EH (cell line): ENCODE data around the gene INSR.

Experiments used
- DNase-seq: peaks from one replicate; pipeline ENCODE4 v3.0.0-alpha.2; 2015; ENCODE audit warnings: low read depth

Gene INSR

DNA sequence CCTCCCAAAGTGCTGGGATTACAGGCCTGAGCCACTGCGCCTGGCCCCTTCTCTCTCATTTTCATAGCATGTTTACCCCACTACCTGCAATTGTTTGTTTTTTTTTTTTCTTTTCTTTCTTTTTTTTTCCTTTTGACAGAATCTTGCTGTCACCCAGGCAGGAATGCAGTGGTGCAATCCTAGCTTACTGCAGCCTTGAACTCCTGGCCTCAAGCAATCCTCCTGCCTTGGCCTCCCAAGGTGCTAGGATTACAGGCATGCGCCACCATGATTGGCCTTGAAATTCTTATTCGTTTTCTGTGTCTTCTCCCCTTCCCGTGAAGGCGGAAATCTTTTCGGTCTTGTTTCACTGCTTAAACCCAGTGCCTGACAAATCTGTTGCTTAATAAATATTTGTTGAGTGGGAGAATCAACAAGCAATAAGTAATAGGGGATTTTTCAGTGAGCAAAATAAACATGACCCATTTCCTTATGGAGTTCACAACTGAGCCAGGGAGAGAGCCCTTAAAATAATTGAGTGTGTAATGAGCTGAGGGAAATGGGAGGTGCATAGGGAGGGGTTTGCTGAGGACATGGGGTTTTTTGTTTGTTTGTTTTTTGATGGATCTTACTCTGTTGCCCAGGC, 1.8 kb upstream of the INSR start:
- DNase-seq = no peak

- DNase-seq = peak; percentile 51
These were observed 471 bp upstream of the INSR start for GRCh38 chr19:7294558-7295212.

GRCh38 chr19:7292950-7293761, 1.1 kb downstream of the INSR start:
- DNase-seq = no peak

DNA sequence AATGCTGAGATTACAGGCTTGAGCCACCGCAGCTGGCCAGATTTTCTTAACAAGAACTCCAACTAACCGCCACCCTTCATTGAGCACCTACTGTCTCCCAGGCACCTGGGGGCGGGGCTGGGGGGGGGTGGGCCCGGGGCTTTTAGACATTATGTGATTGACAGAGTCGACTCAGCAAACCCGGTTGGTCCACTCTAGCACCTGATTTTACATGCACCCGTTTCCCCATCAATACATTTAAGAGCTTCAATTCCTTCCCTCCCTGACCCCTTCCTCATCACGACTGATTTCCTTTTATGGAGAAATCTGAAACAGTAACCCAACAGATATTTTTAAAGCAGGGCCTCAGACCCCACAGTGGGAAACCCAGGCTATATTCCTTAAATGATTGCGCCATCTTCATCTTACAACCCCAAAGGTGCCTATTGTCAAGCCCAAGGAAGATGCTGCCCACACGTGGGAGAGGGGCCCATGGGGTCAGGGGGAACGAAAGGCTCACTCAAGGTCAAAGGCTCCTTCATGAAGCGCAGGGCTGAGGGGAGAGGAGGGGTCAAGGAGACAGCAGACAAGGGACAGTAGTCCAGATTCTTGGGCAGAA, 1.8 kb downstream of the INSR start:
- no peak for DNase-seq

DNA sequence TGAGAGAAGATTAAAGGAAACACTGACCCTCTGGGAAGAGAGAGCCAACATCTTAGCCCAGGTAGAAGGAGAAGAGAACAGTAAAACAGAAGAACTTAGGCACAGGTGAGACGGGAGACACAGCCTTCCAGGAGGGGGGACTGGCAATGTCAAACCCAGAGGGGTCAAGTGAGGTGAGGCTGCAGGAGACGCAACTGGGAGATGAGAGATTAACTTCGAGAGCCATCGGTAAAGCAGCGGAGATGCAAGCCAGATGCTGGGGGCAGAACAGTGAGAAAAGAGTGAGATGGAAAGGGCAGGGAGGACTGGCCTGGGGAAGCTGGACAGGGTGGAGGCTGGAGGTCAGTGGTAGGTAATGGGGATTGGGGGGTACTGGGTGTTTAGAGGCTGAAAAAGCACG, 5.2 kb downstream of the INSR start:
- DNase-seq = no peak

DNA sequence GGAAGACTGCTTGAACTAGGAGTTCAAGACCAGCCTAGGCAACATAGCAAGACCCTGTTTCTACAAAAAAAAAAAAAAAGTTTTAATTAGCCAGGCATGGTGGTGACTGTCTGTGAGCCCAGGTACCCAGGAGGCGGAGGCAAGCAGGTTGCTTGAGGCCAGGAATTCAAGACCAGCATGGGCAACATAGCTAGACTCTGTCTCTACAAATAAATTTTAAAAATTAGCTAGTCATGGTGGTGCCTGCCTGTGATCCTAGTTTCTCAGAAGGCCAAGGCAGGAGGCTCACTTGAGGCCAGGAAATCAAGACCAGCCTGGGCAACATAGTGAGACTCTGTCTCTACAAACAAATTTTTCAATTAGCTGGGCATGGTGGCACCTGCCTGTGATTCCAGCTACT, 6.1 kb downstream of the INSR start:
- no peak for DNase-seq

DNA sequence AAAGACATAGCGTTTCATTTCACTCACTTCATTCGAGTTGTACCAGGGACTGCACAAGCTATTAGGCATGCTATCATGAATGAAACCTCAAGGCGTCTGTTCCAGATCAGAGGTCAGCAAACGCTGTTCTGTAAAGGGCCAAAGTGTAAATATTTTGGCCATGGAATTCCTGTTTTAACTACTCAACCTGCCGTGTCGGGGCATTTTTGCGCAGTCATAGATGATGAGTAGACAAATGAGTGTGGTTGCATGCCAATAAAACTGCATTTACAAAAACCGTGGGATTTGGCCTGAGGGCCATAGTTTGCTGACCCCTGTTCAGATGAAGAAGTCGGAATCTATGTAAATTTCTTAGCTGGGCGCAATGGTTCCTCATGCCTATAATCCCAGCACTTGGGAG, 6.5 kb downstream of the INSR start:
- DNase-seq = peak; percentile 48

- DNase-seq = no peak
These were observed 13.1 kb downstream of the INSR start for GRCh38 chr19:7280940-7281666.

GRCh38 chr19:7272856-7273578, 21.2 kb downstream of the INSR start:
- DNase-seq = no peak

DNA sequence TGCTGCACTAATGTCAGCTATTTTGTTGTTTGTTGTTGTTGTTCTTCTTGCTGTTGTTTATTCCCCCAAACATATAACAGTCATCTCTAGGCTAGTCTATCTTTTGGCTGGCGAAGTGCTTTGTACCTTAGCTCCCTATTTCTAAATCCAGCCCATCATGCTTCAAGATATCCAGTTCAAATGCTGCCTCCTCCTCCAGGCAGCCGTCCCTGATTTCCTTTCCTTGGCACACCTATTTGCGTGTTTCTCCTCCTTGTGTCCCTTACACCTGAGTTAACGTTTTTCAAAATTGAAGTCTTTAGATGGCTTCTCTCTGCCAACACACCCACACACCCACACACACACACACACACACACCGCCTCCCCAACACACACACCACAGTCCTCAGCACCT, 25.5 kb downstream of the INSR start:
- DNase-seq = no peak

DNA sequence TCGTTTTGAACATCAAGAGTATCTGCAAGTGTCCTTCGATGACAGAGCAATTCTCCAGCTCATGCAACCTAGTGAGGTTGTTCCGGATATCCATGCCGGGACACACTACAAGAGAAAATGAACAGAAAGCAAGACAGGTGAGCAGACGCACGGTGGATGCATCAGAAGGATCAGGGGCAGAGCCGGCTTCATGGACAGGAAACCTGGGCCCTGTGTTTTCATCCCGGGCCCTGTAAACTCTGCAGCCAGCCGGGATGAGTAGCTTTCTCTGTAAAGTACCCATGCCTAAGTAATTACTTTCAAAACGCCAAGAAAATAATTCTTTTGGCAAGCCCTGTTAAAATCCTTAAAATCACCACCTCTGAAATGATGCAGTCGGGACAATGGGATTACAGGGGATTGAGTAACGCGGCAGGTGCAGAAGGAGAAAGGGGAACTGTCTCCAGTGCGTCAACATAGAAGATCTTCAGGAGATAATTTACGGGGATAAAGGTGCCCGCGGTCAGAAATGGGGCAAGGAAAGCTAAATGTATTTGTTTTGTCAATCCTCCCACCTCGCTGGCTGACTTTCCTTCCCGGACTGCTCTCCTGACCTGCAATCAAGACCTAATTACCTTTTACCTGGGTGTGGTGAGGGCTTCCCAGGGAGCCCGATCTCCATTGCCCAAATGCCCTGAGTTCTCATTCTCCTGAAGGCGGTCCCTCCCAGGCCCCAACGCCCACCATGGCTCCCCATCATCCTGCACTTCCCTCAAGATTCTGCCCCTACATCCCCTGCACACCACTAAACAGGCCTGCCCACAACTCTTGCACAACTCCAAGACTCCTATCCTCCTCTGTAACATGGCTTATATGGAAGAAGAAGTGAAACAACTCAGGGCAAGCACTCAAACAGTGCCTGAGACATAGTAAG, 26.2 kb downstream of the INSR start:
- DNase-seq = no peak

DNA sequence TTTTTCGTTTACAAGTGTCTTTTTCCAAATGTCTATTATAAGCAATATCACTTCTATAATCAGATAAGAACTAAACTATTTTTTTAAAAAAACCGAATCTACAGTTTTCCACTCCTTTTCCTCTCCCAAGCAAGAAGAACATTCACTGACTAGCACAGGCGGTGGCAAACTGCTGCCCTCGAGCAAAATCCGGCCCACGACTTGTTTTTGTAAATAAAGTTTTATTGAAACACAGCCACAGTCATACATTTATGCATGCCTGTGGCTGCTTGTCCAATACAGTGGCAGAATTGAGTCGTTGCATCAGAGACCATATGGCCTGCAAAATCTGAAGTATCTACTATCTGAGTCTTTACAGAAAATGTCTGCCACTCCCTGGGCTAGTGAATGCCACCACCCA, 27.4 kb downstream of the INSR start:
- DNase-seq = no peak

GRCh38 chr19:7265963-7266362, 28.3 kb downstream of the INSR start:
- no peak for DNase-seq

GRCh38 chr19:7264858-7265257, 29.4 kb downstream of the INSR start:
- no peak for DNase-seq

- DNase-seq = no peak
These were observed 30.7 kb downstream of the INSR start for GRCh38 chr19:7263521-7263920.

DNA sequence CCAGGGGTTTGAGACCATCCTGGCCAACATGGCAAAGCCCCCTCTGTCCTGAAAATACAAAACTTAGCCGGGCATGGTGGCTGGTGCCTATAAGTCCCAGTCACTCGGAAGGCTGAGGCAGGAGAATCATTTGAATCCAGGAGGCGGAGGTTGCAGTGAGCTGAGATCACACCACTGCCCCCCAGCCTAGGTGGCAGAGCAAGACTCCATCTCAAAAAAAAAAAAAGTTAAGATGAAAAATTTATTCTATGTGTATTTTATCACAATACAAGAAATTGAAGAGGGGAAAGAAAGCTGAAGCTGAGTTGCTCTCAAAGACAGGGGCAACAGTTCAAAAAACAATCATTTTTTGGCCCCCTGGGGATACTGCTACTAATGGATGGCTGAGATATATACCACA, 31.1 kb downstream of the INSR start:
- DNase-seq = no peak

GRCh38 chr19:7262470-7262869, 31.7 kb downstream of the INSR start:
- DNase-seq = no peak

GRCh38 chr19:7260161-7260560, 34.1 kb downstream of the INSR start:
- no peak for DNase-seq

DNA sequence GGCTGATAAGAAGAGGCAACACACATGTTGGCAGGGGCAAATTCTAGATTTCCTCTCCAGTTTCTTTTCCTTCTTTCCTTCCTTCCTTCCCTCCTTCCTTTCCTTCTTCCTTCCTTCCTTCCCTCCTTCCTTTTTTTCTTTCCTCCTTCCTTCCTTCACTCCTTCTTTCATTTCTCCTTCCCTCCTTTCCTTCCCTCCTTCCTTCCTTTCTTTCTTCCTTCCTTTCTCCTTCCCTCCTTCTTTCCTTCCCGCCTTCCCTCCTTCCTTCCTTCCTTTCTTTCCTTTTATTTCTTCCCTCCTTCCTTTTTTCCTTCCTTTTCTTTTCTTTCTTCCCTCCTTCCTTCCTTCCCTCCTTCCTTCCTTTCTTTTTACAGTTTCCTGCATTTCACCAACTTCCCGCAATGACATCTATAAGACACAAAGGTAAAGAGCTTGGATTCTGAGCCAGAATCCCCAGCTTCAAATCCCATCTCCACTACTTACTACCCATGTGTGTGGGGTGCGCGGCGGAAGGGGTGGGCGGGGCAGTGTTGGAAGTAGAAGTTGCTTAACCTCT, 35.3 kb downstream of the INSR start:
- DNase-seq = no peak
